Ishikawa (cell line): ENCODE data around the gene MYLIP.

Experiments used
- CEBPB ChIP-seq: IDR thresholded peaks from 2 replicates; pipeline ENCODE4 v1.6.1; 2012
- CREB1 ChIP-seq: IDR thresholded peaks from 2 replicates; pipeline ENCODE4 v1.6.1; 2012; ENCODE audit warnings: low read depth
- EGR1 ChIP-seq: IDR thresholded peaks from 2 replicates; pipeline ENCODE4 v1.6.1; 2012
- EP300 ChIP-seq: IDR thresholded peaks from 2 replicates; pipeline ENCODE4 v1.6.1; 2012; ENCODE audit warnings: borderline replicate concordance
- FOXM1 ChIP-seq: IDR thresholded peaks from 2 replicates; pipeline ENCODE4 v1.6.1; 2012; ENCODE audit warnings: low read depth, borderline replicate concordance
- MAX ChIP-seq: IDR thresholded peaks from 2 replicates; pipeline ENCODE4 v1.6.1; 2012
- NFIC ChIP-seq: IDR thresholded peaks from 2 replicates; pipeline ENCODE4 v1.6.1; 2012
- RAD21 ChIP-seq: IDR thresholded peaks from 2 replicates; pipeline ENCODE4 v1.6.1; 2012; ENCODE audit warnings: low read depth
- REST ChIP-seq: IDR thresholded peaks from 2 replicates; pipeline ENCODE4 v1.6.1; 2012; ENCODE audit warnings: low read depth, mild to moderate bottlenecking
- TAF1 ChIP-seq: IDR thresholded peaks from 2 replicates; pipeline ENCODE4 v1.6.1; 2012; ENCODE audit warnings: low read depth, mild to moderate bottlenecking
- TCF12 ChIP-seq: IDR thresholded peaks from 2 replicates; pipeline ENCODE4 v1.6.1; 2012; ENCODE audit warnings: low read depth
- USF1 ChIP-seq: IDR thresholded peaks from 2 replicates; pipeline ENCODE4 v1.6.1; 2012
- YY1 ChIP-seq: IDR thresholded peaks from 2 replicates; pipeline ENCODE4 v1.6.1; 2012; ENCODE audit warnings: low read depth

- TF ChIP-seq FOXM1 (no peak), TAF1 (no peak), REST (no peak), YY1 (no peak), EP300 (no peak), USF1 (no peak), CREB1 (no peak), RAD21 (no peak), CEBPB (no peak), MAX (no peak), EGR1 (no peak), TCF12 (no peak), NFIC (no peak)
Observed at GRCh38 chr6:16126861-16127260, 2.0 kb upstream of the MYLIP start.
